ENCODE measurements around the gene NRXN3. TPM values are rescaled to one million over a fixed set of nuclear protein-coding genes. Genes with fewer than 3 reads are reported as not detected.
"Not testable (repeated sequence)": the region's sequence is repeated elsewhere in the genome, so short reads cannot be mapped to it uniquely, and the experiment has no call there.

Gene NRXN3
- polyA plus RNA-seq, 1 donor from 2014 or later: not detected

DNA sequence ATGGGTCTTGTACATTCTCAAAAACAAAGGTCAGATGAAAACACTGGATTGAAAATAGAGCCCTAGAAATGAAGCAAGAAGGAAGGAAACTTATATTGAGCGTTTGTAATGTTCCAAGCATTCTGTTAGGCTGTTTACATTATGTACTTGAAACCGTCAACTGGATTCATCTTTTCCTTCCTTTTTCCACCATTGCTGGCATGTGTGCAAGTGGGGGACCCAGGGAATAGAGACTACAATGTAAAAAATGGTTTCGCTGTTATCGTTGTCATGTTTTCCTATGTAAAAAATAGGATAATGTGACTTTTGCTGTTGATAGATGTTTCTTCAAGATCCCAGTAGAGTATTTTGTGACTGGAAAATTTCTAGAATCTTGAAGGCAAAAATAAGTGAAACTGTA, 913.2 kb downstream of the NRXN3 start:
- Mint-ChIP-seq H3K27ac (no peak overlapping the region), H3K36me3 (no peaks in the 10 kb centered on the region), H3K4me1 (no peaks in the 10 kb centered on the region), H3K9me3 (peaks cover 0 to 3% (median 2%) of the 10 kb centered on the region in 3 donors), H3K4me3 (no peak overlapping the region), H3K27me3 (no peaks in the 10 kb centered on the region)

DNA sequence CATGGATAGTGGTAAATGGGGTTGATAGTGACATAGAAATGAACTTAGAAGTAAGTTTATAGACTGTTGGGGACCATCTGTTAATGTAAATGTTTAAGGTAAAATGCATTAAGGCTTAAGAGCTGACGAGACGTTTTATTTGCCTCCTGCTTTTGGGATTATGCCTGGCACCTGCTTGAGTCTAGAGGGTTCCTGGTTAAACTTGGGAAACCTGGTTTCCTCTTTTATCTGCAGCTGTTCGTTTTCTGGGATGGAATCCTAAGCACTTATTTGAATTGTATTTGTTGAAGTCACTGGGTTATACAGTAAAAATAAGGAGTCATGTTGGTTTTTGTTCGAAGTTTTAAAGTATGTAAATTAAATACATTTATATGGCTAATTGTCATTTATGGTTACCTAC, 914.7 kb downstream of the NRXN3 start:
- H3K36me3 Mint-ChIP-seq: no peaks in the 10 kb centered on the region

DNA sequence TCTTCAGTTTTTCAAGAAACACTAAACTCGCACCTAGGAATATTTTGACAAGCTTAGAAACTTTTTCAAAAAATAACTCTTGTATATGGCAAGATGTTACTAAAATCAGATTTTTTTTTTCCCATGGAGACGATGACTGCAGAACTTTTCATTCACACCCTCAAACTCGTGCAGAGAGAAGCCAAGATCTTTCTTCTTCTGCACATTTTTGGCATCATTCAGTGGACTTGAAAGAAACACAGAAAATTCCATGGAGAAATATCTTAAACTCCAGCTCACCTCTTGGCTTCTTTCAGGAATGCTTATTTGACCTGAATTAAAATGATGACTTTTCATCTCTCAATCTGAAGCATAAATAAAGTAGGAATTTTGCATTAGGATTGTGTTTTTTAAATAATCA, 919.4 kb downstream of the NRXN3 start:
- H3K4me1 Mint-ChIP-seq: no peaks in the 10 kb centered on the region
- peaks cover 0 to 6% (median 0%) of the 10 kb centered on the region in 3 donors for H3K9me3 Mint-ChIP-seq
- H3K4me3 Mint-ChIP-seq: no peak overlapping the region
- H3K27ac Mint-ChIP-seq: no peak overlapping the region
- no peaks in the 10 kb centered on the region for H3K27me3 Mint-ChIP-seq
- no peaks in the 10 kb centered on the region for H3K36me3 Mint-ChIP-seq

More for the DNA sequence above, 914.7 kb downstream of the NRXN3 start:
- Mint-ChIP-seq H3K27ac (no peak overlapping the region), H3K4me3 (no peak overlapping the region), H3K27me3 (no peaks in the 10 kb centered on the region), H3K9me3 (peaks cover 0 to 3% (median 2%) of the 10 kb centered on the region in 3 donors), H3K4me1 (no peaks in the 10 kb centered on the region)

DNA sequence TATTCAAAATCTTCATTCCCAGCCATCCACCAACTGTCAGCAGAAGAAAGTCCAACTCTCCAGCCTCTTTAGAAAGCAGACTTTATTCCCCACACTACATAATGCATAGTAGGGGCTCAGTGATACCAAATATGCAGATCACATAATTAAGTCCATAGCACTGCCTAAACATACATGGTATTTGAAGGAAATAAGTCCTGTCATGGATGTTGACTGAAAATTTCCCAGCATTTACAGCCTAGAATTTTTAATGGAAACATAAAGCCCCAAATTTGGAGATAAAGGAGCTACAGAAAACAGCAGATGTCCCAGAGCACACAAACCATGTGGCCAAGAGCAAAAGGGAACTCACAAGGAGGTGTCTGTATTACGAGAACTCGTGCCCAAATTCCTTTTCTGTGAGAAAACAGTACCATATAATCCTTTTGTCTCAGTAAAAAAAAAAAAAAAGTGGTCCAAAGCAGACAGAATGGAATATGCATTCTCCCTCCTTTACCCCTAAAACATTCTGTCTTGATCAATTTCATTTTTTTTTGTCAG, 920.5 kb downstream of the NRXN3 start:
- Mint-ChIP-seq H3K27ac (no peak overlapping the region), H3K4me1 (no peaks in the 10 kb centered on the region), H3K36me3 (no peaks in the 10 kb centered on the region), H3K27me3 (no peaks in the 10 kb centered on the region), H3K9me3 (peaks cover 0 to 3% (median 0%) of the 10 kb centered on the region in 3 donors), H3K4me3 (no peak overlapping the region)

DNA sequence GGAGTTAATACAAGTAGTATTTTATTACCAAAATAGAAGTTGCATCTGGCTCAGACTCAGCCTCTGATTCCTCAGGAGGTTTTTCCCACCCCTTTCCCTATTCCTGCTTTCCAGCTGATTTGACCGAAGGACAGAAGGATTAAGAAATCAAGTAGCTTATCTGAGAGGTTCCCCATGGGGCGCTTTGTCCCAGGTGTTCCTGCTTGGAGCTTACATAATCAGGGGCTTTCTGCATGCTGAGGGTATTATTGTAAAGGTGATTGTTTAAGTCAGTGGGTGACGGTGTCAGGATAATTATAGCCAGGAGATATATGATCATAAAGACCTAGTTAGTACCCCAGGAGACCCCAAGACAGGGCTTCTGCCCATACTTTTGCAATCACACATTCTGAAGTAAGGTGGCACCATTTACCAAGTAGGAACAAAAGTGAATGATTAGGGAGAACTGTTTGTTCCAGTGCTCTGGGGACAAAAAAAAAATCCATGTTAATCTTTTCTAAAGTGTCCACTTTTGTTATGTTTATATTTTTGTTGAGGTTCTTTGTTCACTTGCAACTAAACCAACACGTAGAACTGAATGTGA, 921.3 kb downstream of the NRXN3 start:
- Mint-ChIP-seq H3K4me1 (no peaks in the 10 kb centered on the region), H3K27ac (no peak overlapping the region), H3K27me3 (no peaks in the 10 kb centered on the region), H3K9me3 (peaks cover 0 to 3% (median 0%) of the 10 kb centered on the region in 3 donors), H3K36me3 (no peaks in the 10 kb centered on the region), H3K4me3 (no peak overlapping the region)

DNA sequence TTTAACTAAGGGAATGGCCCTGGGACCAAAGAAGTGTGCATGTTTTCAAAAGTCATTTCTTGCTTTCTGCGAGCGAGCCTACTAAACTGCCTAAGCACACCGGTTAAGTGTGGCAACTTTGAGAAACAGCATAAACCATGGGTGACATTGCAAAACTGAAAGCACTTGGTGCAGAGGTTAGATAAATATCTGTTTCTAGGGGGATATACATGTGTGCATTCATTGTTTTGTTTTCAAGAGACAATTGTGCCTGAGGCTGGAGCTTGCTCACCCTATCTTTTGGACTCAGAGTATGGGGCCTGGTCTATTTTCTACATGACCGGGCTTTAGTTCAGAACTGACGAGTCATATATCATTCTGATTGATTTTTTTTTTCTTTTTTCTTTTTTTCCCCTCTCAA, 923.4 kb downstream of the NRXN3 start:
- H3K4me3 Mint-ChIP-seq: no peak overlapping the region
- H3K27ac Mint-ChIP-seq: no peak overlapping the region
- H3K4me1 Mint-ChIP-seq: no peaks in the 10 kb centered on the region
- no peaks in the 10 kb centered on the region for H3K36me3 Mint-ChIP-seq
- H3K9me3 Mint-ChIP-seq: peaks cover 0 to 3% (median 0%) of the 10 kb centered on the region in 3 donors
- H3K27me3 Mint-ChIP-seq: no peaks in the 10 kb centered on the region

DNA sequence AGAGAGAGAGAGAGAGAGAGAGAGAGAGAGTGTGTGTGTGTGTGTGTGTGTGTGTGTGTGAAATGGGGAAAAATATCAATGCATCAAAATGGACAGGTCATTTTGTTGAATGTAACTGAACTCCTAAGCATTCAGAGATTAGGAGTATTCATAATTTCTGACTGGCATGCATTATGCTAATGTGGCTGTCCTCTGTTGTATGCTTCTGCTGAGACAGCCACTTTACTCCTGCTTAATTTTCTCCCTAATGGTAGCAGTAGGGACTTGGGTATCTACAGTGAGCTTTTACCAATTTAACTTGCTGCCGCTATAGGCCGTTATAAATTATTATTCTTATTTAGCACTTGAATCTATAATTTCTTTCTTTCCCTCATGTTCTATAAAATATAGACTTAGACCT, 924.8 kb downstream of the NRXN3 start:
- Mint-ChIP-seq H3K4me3 (no peak overlapping the region), H3K36me3 (no peaks in the 10 kb centered on the region), H3K27ac (no peak overlapping the region), H3K27me3 (no peaks in the 10 kb centered on the region), H3K9me3 (peaks cover 0 to 3% (median 0%) of the 10 kb centered on the region in 3 donors), H3K4me1 (no peaks in the 10 kb centered on the region)

DNA sequence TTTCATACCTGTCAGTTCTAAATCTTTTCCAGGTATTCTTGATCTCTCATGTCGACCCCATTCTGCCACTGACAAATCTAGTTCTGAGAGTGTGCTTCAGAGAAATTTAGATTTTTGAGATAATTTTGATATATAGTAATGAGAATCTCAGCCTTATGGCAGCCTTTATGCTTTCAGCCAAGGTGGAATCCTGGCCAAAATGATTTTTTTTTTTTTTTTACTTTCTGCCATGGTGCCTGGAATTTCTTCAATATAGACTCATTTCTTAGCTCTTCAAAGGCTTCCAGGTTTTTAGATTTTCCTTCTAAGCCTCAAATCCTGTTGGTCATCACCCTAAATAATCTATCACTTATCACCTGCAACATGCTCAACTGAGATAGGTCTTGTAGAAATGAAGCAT, 926.6 kb downstream of the NRXN3 start:
- H3K9me3 Mint-ChIP-seq: no peaks in the 10 kb centered on the region
- H3K27ac Mint-ChIP-seq: no peak overlapping the region
- no peaks in the 10 kb centered on the region for H3K4me1 Mint-ChIP-seq
- H3K4me3 Mint-ChIP-seq: no peak overlapping the region
- H3K27me3 Mint-ChIP-seq: no peaks in the 10 kb centered on the region
- no peaks in the 10 kb centered on the region for H3K36me3 Mint-ChIP-seq

DNA sequence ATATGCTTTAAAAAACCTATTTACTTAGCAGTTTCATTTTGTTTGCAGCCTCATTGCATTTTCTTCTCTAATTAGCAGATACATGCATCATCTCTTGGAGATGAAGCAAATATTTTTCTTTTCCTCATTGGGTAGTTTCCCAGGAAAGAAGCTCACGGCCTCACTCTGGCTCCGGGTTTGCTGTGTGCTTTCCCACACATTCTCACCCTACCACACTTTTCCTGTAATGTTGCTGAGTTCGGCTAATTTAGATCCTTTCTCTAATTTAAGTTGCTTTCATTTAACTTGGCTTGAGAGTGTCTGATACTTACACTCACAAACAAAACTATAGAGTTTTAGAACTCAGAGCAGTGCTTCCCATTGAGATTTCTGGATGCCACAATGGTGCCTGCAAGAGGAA, 928.2 kb downstream of the NRXN3 start:
- Mint-ChIP-seq H3K27me3 (no peaks in the 10 kb centered on the region), H3K27ac (no peak overlapping the region), H3K4me1 (no peaks in the 10 kb centered on the region), H3K4me3 (no peak overlapping the region), H3K9me3 (no peaks in the 10 kb centered on the region), H3K36me3 (no peaks in the 10 kb centered on the region)

DNA sequence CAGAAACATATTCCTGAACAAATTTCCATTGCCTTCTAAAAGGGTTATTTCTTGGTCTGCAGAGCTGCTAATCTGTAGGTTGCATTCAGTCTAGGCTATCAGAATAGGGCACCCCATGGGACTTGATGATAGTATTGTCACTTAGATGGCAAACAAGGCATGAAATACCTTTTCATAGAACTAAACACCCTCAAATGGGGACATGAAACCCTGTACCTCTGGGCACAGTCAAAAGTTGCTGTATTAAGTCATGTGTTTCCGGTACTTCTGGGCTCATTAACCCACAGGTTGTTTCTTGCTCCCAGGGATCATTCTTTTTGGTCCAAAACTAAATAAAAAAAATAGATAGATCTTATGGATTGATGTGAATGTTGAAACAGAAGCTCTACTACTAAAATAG, 930.4 kb downstream of the NRXN3 start:
- H3K27me3 Mint-ChIP-seq: no peaks in the 10 kb centered on the region
- no peaks in the 10 kb centered on the region for H3K36me3 Mint-ChIP-seq
- H3K4me1 Mint-ChIP-seq: no peaks in the 10 kb centered on the region
- H3K9me3 Mint-ChIP-seq: no peaks in the 10 kb centered on the region
- no peak overlapping the region for H3K4me3 Mint-ChIP-seq
- no peak overlapping the region for H3K27ac Mint-ChIP-seq

DNA sequence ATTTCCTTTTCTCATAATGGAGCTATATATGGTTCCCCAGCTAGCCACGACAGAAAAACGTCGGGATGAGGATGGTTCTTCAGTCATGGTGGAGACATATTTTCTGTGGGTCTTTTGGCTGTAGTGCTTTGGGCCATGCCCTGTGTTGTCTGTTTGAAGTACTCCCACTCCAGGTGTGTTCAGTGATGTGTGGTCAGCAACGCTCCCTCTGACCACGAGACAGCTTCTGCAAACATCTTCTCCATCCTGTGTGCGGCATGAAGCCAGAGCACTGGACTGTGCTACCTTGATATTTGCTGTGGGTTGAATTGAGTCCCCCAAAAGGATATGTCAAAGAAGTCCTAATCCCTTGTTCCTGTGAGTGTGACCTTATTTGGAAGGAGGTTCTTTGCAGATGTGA, 931.2 kb downstream of the NRXN3 start:
- no peaks in the 10 kb centered on the region for H3K4me1 Mint-ChIP-seq
- no peaks in the 10 kb centered on the region for H3K36me3 Mint-ChIP-seq
- H3K27ac Mint-ChIP-seq: no peak overlapping the region
- no peak overlapping the region for H3K4me3 Mint-ChIP-seq
- H3K9me3 Mint-ChIP-seq: no peaks in the 10 kb centered on the region
- no peaks in the 10 kb centered on the region for H3K27me3 Mint-ChIP-seq

DNA sequence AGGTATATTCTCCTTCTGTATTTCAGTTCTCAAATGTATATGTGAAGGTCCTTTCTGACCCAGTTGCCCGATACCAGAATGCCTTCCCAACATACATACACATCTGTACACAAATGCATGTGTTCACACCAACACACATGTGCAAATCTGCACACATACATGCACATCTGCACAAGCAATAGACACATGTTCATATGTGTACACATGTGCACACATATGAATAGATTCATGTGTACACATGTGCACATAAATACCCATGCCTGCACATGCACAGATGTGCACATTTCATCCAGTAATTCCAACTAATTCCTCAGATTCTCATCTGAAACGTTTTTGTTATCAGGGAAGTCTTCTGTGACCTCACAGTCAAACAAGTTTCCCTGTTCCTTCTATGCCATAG, 933.6 kb downstream of the NRXN3 start:
- Mint-ChIP-seq H3K4me3 (no peak overlapping the region), H3K27me3 (no peaks in the 10 kb centered on the region), H3K4me1 (no peaks in the 10 kb centered on the region), H3K9me3 (no peaks in the 10 kb centered on the region), H3K36me3 (no peaks in the 10 kb centered on the region), H3K27ac (no peak overlapping the region)

DNA sequence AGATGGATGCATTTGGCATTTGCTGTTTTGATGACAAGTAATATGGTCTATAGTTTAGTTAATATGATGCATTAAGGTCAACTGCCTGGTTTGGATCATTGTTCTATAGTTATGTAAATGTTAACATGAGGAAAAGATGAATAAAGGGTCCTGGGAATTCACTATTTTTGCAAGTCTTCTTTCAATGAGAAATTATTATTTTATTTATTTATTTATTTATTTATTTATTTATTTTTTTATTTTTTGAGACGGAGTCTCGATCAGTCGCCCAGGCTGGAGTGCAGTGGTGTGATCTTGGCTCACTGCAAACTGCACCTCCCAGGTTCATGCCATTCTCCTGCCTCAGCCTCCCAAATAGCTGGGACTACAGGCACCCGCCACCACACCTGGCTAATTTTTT, 940.4 kb downstream of the NRXN3 start:
- not testable (repeated sequence) for H3K4me3 Mint-ChIP-seq, H3K27me3 Mint-ChIP-seq, H3K36me3 Mint-ChIP-seq, H3K27ac Mint-ChIP-seq, H3K9me3 Mint-ChIP-seq, H3K4me1 Mint-ChIP-seq

DNA sequence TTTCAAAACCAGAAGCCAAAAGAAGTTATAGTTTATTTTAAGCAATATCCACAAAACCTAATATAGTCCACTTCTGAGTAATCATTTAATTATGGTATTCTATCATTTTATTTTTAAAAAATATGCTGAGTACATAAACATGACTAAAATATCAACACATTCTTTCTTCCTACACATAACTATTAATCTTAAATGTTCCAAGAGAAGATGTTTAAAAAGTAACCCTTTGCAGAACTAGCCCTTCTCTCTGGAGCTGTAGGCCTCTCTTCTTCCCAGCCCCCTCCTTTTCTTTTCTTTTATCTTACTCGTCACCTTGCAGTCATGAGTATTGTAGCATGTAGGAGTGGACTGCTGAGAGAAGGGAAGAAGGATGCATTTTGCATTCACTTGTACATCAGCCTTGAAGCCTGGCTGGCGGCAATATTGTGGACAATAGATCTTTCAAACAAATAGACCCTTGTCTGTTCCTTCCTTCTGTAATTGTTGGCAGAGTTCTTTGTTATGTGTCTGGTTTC, 941.9 kb downstream of the NRXN3 start:
- Mint-ChIP-seq H3K4me1 (no peaks in the 10 kb centered on the region), H3K36me3 (no peaks in the 10 kb centered on the region), H3K27me3 (no peaks in the 10 kb centered on the region), H3K27ac (no peak overlapping the region), H3K9me3 (peaks cover 0 to 9% (median 0%) of the 10 kb centered on the region in 3 donors), H3K4me3 (no peak overlapping the region)

DNA sequence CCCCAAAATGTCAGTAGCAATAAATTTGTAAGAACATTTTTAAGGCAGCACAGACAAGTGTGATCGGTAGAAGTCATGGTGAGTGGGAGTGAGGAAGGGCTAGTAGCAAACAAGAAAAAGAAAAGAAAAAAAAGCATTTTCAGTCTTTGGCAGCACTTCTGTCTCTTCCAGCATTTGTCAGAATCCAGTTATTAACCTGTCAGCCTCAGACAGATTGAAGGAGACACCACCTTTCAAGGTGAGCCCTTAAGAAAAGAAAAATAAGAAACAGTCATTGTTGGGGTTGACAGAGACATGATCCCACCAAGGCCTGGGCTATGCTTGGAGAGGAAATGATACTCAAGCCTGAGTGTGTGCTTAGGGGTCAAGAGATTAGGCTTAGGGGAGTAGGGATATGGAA, 947.4 kb downstream of the NRXN3 start:
- H3K27me3 Mint-ChIP-seq: no peaks in the 10 kb centered on the region
- H3K9me3 Mint-ChIP-seq: peaks cover 0 to 9% (median 0%) of the 10 kb centered on the region in 3 donors
- no peak overlapping the region for H3K4me3 Mint-ChIP-seq
- H3K36me3 Mint-ChIP-seq: no peaks in the 10 kb centered on the region
- H3K4me1 Mint-ChIP-seq: no peaks in the 10 kb centered on the region
- no peak overlapping the region for H3K27ac Mint-ChIP-seq

DNA sequence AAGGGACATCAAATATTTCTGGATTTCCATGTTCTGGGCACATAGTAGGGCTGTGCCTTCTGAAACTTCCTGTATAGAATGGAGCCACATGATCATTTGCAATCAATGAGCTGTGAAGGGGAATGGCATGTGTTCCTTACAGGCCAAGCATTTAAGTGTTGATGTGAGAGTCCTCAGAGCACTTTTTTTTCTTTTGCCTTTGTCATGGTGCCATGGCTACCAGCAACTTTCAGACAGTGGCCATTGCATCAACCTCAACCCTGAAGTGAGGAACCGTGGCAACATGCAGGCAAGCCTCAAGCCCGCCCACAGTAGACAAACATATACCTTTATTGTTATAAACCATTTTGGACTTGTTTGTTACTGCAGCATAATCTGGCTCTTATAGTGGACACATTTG, 948.1 kb downstream of the NRXN3 start:
- Mint-ChIP-seq H3K9me3 (peaks cover 0 to 8% (median 0%) of the 10 kb centered on the region in 3 donors), H3K27me3 (no peaks in the 10 kb centered on the region), H3K27ac (no peak overlapping the region), H3K4me1 (no peaks in the 10 kb centered on the region), H3K4me3 (no peak overlapping the region), H3K36me3 (no peaks in the 10 kb centered on the region)
